KOPT-K1 (cell line): ENCODE measurements around the gene SYNGR2.

Experiments used
- H3K27ac ChIP-seq: fragments of 200-600 bp; sonication (generic); 2 replicates; pipeline ENCODE4 v1.5.1; 2016; ENCODE audit warnings: antibody characterized with exemption, mild to moderate bottlenecking, low read depth, low read length; ENCODE audit not compliant: poor library complexity, severe bottlenecking
- H3K36me3 ChIP-seq: fragments of 200-600 bp; sonication (generic); 2 replicates; pipeline ENCODE4 v1.5.1; 2017; ENCODE audit warnings: antibody characterized with exemption, mild to moderate bottlenecking, low read length, moderate library complexity; ENCODE audit not compliant: insufficient read depth
- H3K9me3 ChIP-seq: fragments of 200-600 bp; sonication (generic); 2 replicates; pipeline ENCODE4 v1.5.1; 2017; ENCODE audit warnings: antibody characterized with exemption, low read length, mild to moderate bottlenecking; ENCODE audit not compliant: insufficient read depth, poor library complexity, severe bottlenecking

Gene SYNGR2

GRCh38 chr17:78127239-78127887, 41.0 kb upstream of the SYNGR2 start:
- Histone ChIP-seq H3K36me3 (peaks cover 31% of the 10 kb centered on the region), H3K9me3 (no peaks in the 10 kb centered on the region), H3K27ac (peak overlapping the region; percentile 97)

GRCh38 chr17:78127888-78128550, 40.4 kb upstream of the SYNGR2 start:
- H3K27ac ChIP-seq: peak overlapping the region; percentile 97
- no peaks in the 10 kb centered on the region for H3K9me3 ChIP-seq
- H3K36me3 ChIP-seq: peaks cover 31% of the 10 kb centered on the region

GRCh38 chr17:78128551-78129350, 39.6 kb upstream of the SYNGR2 start, which contains the start of gene TMC6:
TSS of gene TMC6 (minus strand) at chr17:78128755. CDS start at chr17:78126832, 1,923 bp downstream.
- H3K27ac ChIP-seq: peak within 1 kb of the TSS; percentile 97
- no peaks in the 10 kb centered on the region for H3K9me3 ChIP-seq
- H3K36me3 ChIP-seq: peaks cover 31% of the 10 kb centered on the region

- Histone ChIP-seq H3K36me3 (peaks cover 31% of the 10 kb centered on the region), H3K27ac (peak overlapping the region; percentile 97), H3K9me3 (no peaks in the 10 kb centered on the region)
Observed at GRCh38 chr17:78129351-78130089, 38.9 kb upstream of the SYNGR2 start.

GRCh38 chr17:78130090-78130436, 38.3 kb upstream of the SYNGR2 start:
- H3K27ac ChIP-seq: peak overlapping the region; percentile 97
- H3K9me3 ChIP-seq: no peaks in the 10 kb centered on the region
- peaks cover 36% of the 10 kb centered on the region for H3K36me3 ChIP-seq

GRCh38 chr17:78130437-78131101, 37.8 kb upstream of the SYNGR2 start, which contains the start of gene TMC8:
TSS of gene TMC8 (plus strand) at chr17:78130771. CDS start at chr17:78131589, 818 bp downstream.
- H3K36me3 ChIP-seq: peaks cover 41% of the 10 kb centered on the region
- H3K27ac ChIP-seq: peak within 1 kb of the TSS; percentile 97
- H3K9me3 ChIP-seq: no peaks in the 10 kb centered on the region

- Histone ChIP-seq H3K9me3 (no peaks in the 10 kb centered on the region), H3K27ac (peak overlapping the region; percentile 97), H3K36me3 (peaks cover 43% of the 10 kb centered on the region)
Observed at GRCh38 chr17:78131172-78132083, 37.0 kb upstream of the SYNGR2 start.

- H3K27ac ChIP-seq: peak overlapping the region; percentile 97
- peaks cover 51% of the 10 kb centered on the region for H3K36me3 ChIP-seq
- H3K9me3 ChIP-seq: no peaks in the 10 kb centered on the region
Observed at GRCh38 chr17:78132084-78132676, 36.2 kb upstream of the SYNGR2 start.

- Histone ChIP-seq H3K27ac (peak overlapping the region; percentile 97), H3K36me3 (peaks cover 56% of the 10 kb centered on the region), H3K9me3 (no peaks in the 10 kb centered on the region)
Observed at GRCh38 chr17:78132767-78133178, 35.6 kb upstream of the SYNGR2 start.

- H3K36me3 ChIP-seq: peaks cover 56% of the 10 kb centered on the region
- no peaks in the 10 kb centered on the region for H3K9me3 ChIP-seq
- H3K27ac ChIP-seq: no peak overlapping the region
Observed at GRCh38 chr17:78133179-78133951, 35.0 kb upstream of the SYNGR2 start.

- Histone ChIP-seq H3K27ac (no peak overlapping the region), H3K9me3 (no peaks in the 10 kb centered on the region), H3K36me3 (peaks cover 56% of the 10 kb centered on the region)
Observed at GRCh38 chr17:78133971-78134898, 34.1 kb upstream of the SYNGR2 start.

- Histone ChIP-seq H3K36me3 (peaks cover 56% of the 10 kb centered on the region), H3K9me3 (no peaks in the 10 kb centered on the region), H3K27ac (no peak overlapping the region)
Observed at GRCh38 chr17:78134899-78135385, 33.4 kb upstream of the SYNGR2 start.
